DMS53 (cell line): Measurements from ENCODE around the gene GRIK5.
A peak's percentile ranks its signal among the peaks of the same experiment; 100 is the strongest.
"Not testable (repeated sequence)": the region's sequence is repeated elsewhere in the genome, so short reads cannot be mapped to it uniquely, and the experiment has no call there.

ENCODE experiments used
- DNase-seq: peaks from one replicate; lab custom pipeline; 2025; lab: John Stamatoyannopoulos, UW

The GRIK5 gene

DNA sequence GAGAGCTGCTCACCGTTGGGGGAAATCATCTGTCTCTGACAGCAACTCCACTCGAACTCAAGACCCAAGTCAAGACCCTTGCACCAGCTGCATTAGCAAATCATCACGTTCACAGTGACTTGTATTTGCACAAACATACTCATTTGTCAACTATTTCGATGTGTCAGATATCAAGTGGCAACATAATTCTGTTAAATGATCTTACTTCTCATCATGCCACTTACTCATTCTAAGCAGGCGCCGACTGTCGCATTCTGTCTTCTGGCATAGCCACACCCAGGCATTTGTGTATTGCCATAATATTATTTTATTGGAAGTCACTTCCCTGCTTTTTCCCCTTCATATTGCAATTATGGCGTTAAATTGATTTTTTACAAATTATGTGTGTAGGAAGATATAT, 53.0 kb downstream of the GRIK5 start:
- DNase-seq: no peak

DNA sequence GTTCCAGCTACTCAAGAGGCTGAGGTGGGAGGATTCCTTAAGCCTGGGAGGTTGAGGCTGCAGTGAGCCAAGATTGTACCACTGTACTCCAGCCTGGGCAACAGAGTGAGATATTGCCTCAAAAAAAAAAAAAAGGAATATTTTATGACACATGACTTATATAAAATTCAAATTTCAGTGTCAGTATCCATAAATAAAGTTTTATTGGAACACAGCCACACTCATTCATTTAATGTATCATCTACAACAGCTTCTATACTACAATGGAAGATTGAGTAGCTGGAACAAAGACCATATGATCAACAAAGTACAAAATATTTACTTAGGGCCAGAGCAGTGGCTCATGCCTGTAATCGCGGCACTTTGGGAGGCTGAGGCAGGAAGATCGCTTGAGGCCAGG, 57.3 kb downstream of the GRIK5 start:
- DNase-seq: not testable (repeated sequence)

DNA sequence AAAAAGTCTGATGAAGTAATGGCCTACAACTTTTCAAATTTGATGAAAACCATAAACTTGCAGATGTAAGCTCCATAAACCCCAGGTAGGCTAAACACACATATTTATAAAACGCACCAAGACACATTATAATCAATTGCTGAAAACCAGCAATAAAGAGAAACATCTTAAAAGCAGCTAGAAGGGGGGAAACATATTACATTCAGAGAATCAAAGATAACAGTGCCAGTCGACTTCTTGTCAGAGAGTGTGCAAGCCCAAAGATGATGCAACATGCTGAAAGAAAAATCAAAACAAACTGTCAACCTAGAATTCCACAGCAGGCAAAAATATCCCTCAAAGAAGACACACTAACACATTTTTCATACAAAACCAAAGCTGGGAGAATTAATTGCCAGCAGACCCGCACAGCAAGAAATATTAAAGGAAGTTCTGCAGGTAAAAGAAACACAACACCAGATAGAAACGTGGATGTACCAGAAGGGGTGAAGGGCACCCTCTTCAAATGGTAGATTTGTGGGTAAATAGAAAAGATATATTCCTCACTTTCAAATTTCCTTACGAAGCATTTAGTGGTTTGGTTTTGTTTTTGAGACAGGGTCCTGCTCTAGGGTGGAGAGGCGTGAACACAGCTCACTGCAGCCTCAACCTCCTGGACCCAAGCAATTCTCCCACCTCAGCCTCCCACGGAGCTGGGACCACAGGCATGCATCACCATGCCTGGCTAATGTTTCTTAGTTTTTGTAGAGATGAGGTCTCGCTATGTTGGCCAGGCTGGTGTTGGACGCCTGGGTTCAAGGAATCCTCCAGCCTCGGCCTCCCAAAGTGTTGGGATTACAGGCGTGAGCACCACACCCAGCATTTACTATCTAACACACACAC, 59.5 kb downstream of the GRIK5 start:
- DNase-seq: no peak

DNA sequence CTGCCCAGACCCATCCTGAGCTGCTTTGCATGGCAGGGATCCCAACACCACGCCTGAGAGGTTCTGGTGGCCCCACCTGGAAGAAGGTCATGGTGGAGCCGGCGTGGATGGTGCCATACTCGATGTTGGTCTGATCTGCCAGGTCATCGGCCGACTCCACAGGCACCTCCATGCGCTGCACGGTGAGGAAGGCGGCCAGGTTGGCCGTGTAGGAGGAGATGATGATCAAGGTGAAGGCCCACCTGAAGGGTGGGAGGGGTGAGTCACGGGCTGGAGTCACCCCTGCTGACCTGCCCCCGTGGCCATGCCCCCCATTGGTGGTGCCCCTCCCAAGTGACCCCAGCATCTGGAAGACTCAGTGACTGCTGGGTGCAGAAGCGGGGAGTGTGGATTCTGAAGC, 63.4 kb downstream of the GRIK5 start:
- DNase-seq: no peak

DNA sequence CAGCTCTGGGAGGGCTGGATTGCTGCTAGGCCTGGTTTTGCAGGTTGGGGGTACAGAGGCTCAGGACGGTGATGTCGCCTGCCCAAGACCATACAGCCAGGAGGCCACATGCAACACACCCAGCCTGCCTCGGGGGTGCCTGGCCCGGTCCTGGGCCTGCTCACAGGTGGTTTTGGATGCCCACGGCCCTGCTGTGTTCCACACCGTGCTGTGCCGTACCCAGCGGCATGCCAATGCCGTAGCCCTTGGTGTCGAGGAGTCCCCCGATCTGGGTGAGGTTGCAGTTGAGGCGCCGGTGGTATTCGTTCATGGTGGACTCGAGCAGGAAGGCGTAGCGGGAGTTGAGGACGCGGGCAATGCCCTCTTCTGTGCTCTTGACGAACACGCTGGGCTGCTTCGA, 64.5 kb downstream of the GRIK5 start:
- no peak for DNase-seq

DNA sequence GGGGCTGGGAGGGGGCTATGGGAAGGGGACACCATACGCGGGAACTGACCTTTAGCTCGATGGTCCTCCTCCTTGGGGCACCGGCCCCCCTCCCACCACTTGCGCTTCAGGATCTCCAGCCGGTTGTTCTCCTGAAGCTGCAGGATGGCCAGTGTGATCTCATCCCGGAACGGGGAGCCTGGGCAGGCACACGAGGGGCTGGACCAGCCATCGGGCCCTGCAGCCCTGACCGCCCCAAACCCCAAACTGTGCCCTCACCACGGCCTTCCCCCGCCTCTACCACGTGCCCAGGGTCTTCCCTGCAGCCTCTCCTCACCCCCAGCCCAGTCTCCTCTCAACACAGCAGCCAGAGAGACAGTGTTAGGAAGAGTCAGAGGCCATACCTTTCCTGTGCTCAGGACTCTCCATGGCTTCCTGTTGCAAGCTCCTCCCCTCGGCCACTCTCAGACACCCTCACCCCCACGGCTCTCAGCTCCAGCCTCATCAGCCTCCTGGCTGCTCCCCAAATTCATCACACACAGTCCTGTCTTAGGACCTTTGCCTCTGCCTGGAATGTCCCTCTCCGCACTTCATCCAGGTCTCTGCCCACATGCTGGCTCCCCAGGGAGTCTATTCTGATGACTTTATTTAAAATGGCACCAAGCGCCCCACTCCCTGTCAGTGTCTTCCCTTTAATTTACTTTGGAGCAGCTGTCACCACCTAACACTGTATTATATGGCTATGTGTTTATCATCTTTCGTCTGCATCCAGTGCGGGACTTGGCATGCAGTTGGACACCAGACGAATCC, 66.3 kb downstream of the GRIK5 start:
- no peak for DNase-seq

DNA sequence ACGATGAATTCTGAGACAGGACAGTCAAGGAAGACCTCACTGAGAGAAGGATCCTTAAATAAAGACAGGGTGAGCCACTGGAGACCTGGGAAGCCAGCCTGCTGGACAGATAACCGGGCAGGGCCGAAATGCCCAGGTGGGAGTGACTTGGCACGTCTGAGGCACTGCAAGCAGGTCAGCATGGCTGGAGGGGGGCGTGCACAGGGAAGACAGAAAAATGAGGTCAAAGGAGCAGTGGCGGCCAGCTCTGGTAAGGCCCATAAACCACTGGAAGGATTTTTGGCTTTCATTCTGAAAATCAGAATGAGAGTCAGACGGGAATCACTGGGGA, 70.2 kb downstream of the GRIK5 start:
- no peak for DNase-seq

DNA sequence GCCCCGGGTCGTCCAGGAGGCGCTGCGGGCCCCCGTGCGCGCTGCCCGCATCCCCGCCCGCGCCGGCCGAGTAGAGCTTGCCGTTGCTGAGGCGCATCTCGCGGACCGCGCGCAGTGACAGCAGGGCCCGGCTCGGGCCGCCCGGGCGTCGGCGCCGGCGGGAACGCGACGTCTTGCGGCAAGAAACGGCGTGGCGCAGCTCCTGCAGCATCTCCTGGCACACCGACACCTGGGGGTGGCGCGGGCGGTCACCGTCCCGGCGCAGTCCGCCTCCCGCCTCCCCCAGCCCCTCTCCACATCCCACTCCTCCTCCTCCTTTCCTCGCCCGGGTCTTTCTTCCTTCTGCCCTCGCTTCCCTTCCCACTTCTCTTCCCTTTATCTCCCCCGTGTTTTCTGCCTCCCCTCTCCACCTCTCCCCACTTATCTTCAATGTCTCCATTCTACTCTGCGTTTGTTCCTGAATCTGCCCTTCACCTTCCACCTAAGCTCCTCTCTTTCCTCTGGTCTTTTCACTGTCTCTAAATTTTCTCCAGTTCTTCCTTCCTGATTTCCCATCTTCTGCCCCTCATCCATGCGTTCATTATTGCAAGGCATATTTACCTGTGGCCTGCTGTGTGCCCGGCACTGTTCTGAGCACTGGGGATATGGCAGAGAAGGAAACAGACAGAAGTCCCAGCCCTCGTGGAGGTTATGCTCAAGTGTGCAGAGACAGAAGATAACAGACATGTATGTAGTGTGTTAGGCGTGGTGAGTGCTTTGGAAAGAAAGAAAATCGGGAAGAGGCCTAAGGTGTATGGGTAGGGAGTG, 70.7 kb downstream of the GRIK5 start:
- peak; percentile 74 for DNase-seq

DNA sequence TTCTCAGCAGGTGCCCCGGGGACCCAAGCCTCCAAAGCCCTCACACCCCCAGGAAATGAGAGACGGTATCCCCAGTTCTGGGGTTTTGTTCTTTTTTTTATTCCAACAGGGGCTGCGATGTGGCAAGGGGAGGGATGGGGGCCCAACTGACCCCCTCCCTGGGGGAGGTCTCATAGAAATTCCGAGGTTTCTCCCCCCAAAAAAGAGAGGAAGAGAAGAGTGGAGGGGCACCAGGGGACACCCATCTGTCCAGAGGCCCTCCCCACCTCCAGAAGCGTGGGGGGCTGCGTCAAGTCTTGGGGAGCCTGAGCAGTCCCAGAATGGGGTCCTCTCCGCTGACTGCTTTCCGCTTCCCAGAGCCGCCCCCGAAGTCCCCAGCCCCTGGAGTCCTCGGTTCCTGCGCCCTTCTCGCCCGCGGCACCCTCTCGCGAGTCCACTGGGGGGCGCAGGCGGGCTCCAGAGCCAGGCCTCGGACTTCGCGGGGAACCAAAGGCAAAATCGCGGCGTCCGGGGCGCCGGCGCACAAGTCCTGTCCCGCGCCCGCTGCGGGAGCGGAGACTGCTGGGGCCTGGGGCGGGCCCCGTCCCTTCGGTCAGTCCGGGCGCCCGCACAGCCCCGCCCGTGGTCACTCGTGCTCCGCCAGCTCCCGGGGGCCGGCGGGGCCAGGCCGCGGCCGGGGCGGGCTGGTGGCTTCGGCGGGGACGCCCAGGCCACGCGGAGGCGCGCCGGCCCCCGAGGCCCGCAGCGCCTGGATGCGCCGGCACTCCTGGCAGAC, 71.6 kb downstream of the GRIK5 start:
- DNase-seq: peak; percentile 90

DNA sequence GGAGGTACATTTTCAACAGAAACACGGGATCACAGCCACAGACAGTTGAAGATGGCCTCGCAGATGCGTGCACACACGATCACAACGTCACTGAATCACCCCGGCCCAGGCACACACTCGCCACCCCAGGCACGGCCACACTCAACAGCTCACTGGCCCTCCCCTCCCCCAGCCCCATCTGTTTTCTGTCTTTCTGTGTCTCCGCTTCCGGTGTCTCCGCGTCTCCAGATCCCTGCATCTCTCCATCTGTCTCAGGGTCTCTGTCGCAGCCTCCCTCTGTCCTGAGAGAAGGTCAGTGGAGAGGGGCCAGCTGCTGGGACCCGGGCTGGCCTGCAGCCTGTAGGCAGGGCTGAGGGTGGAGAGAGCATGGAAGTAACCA, 72.2 kb downstream of the GRIK5 start:
- peak; percentile 87 for DNase-seq

DNA sequence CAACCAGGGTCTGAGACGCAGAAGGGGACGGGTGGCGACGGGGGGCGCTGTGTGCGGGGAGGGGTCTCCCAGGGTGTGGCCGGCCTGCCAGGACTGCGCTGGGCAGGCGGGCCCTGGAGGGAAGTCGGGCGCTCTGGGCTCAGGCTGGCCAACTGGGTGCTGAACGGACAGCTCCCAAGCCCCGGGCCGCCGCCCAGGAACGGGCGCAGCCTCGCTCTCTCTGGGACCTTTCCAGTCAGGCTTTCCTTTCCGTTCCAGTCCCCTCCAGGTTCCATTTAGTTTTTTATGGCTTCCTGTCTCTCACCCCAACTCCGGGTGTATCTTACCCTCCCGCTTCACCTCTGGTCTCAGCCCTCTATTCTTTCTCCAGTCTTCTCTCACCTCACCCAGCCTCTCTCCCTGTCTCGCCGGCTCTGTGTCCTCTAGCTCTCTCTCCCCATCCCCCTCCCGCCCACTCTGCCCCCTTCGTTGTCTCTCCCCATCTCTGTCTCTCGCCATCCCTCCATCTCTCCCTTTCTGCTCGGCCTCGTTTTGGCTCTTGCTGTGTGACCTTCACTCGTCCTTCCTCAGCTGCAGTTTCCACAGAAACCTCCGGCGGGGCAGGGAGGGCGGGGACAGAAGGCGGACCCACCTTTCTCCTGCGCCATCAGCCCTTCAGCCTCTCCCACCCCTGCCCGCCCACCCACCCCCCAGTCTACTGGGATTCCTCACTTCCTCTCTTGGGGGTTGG, 72.7 kb downstream of the GRIK5 start:
- DNase-seq: peak; percentile 69

DNA sequence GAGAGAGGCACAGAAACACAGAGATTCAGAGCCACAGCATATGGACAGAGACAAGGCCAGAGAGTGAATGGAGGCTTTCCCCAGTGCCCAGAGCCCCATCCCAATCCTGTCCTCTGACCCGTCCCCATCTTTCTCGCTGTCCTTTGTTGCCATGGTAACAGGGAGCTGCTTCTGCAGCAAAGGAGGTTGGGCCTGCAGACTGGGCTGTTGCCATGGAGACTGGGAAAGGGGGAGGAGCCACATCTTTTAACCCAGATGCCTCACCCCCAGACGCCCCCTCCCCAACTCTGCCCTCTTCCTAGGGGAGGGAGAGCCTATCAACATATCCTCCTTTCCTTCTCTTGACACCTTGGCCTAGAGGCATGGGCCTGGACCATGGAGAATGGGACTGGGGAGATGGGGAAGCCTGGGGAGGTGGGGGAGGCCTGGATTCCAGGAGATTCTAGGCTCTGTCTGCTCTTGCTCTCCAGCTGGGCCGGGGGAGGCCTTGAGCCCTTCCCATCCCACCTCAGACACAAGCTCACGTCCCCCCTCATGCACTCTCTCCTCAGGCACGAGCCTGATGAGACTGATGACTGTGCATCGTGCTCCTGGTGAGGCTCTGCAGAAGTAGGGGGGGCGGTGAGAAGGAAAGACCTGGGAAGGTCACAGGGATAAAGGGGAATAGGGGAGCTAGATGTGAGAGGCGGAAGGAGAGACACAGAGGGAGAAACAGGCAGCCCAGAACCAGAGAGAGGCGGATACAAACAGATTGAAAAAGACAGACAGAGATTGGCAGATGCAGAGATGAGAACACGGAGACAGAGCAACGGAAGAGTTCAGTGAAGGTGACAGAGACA, 73.8 kb downstream of the GRIK5 start:
- peak; percentile 89 for DNase-seq

DNA sequence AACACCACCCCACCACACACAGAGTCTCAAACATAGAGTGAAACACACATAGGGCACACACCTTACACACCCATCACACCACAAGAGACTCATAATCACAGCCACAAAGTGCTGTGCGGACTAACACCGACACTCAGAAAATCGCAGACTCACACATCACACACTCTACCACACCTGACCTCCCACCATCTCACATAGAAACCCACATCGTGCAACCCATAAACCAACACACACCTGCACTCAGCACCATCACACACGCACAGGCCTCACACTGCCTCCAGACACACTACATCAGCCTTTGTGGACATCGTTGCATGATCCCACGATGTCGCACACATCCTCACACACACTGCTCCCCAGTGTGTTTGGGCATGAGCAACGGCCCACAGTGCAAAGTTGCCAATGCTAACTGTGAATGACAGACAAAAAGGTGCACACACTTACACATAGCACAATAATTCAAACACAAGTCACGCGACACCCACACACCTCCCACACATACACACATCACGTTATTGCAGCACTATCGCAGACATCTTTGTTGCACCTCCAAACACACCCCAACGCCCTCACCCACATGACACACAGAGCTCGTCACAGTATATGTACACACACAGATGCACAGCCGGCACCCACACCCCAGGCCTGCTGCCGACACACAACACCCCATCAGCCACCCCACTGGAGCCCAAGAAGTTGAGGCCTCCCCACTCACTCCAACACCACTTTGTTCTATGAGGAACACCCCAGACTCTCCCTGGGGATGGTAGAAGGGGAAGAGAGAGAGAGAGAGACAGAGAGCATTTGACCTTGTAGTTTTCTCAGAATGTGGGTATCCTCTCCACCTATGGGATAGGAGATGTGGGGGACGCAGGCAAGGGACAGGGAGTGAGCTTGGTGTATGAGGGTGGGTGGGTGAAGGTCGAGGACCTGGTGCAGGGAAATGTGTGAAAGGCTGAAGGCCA, 74.7 kb downstream of the GRIK5 start:
- no peak for DNase-seq

DNA sequence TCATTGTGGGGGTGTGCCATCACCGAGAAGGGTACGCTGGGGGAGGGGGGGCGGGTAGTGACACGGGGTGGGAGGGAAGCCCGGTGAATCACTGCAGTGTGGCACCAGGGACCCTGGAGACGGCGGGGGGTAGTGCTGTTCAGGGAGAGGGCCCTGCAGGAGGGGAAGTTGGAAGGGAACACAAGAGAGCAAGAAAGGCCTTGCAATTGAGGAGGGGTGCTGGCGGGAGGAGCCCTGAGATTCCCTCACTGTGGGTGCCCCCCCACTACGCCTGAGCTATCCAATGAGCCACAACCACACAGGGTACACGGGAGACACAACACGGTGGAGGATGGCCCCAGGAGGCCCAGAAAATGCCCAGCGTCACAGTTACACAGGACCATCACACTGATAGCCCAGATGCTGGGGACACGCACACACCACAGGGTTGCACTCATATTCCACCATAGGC, 75.5 kb downstream of the GRIK5 start:
- peak; percentile 57 for DNase-seq

DNA sequence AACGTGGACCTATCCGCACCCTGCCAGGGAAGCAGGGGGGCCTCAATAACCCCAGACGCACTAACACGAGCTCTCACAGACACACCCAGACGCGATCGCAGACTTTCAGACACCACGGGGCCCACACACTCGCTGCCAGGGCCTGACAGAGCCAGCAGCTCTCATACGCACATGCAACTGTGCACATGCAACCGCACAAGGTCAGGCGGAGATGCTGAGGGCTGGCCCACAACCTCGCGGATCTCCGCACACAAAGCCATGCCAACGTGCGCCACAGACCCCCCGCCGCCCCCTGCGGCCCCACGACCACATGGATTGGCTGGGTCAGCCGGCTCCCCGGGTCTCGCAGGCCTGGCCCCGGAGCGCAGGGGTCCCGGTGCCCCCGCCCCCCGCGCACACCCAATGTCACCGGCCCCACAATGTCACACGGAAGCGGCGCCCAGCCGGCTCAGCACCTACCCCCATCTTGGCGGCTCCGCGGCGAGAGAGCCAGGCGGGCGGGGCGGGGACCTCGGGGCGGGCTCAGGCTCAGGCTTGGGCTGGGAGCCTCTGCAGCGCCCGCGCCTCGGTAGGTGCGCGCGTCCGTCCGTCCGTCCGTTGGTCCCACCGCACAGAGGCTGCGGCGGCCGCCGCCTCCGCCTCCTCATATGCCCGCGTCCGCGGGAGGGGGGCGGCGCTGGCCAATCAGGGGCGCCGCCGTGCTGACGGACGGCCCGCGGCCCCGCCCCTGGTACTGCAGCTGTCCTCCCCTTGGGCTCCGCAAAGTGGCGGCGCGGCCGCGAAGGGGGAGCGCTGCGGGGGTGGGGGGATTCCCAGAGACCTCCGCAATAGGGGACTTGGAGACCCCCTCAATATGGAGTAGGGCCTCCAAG, 76.2 kb downstream of the GRIK5 start, which contains the start of gene ATP1A3:
Gene ATP1A3 (minus strand): TSS at position 619 of the 872 bp plus-strand sequence. CDS start 154 bp downstream, at position 465.
- DNase-seq: peak; percentile 95

DNA sequence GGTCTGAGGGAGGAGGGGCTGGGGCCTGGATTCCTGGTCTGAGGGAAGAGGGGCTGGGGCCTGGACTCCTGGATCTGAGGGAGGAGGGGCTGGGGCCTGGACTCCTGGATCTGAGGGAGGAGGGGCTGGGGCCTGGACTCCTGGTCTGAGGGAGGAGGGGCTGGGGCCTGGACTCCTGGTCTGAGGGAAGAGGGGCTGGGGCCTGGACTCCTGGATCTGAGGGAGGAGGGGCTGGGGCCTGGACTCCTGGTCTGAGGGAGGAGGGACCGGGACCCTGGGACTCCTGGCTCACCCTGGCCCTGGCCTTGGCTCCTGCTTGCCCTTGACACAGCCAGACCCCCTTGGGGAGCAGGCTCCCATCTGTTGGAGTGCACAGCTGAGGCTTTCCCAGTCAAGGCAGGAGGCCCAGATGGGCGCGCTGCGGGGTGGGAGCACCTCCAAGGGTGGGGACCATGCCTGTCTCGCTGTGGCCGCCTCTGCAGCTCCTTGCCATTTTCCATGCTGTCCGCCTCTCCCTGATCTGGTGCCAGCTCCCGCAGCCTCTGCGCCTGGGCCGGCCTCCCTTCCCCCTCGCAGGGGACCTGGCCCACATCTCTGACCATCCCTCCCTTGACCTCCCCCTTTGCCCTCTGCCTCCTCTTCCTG, 78.0 kb downstream of the GRIK5 start:
- DNase-seq: not testable (repeated sequence)

DNA sequence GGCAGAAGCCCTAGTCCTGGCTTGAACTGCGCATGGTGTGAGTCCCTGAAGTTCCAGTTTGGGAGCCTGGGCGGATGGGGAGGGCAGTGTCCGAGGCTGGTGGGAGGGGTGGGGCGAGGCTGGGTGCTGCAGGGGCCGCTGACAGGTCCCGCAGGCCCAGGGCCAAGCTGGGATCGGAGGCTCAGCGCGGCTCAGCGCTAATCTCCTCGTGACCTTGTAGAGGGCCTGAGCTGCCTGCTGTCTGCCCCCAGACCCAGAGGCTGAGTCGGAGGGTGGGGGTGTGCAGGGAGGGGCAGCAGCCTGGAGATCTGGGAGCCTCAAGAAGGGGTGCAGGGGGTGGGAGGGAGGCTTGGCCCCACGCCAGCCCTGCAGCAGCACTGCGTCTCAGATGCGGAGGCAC, 79.0 kb downstream of the GRIK5 start:
- DNase-seq: no peak
